Transverse colon (tissue), 4 donors: ENCODE data around the gene TEX12. TPM values are rescaled to one million over a fixed set of nuclear protein-coding genes. Genes with fewer than 3 reads are reported as not detected.

Experiments used
- DNase-seq: peaks from one replicate; pipeline ENCODE4 v3.0.0-alpha.2; 2019
- H3K27ac ChIP-seq, 4 donors: fragments of 200-600 bp; sonication (generic); 2 replicates each; pipeline ENCODE4 v1.5.1; 2016 to 2018; ENCODE audit warnings: inconsistent platforms in 4 of 4
- H3K27me3 ChIP-seq: fragments of 200-600 bp; sonication (generic); 2 replicates; pipeline ENCODE4 v1.5.1; 2017; ENCODE audit warnings: inconsistent platforms
- H3K36me3 ChIP-seq, 4 donors: fragments of 200-600 bp; sonication (generic); 2 replicates each; pipeline ENCODE4 v1.5.1; 2017 to 2019; ENCODE audit warnings: inconsistent platforms in 4 of 4
- H3K4me1 ChIP-seq, 4 donors: fragments of 200-600 bp; sonication (generic); 2 replicates each; pipeline ENCODE4 v1.5.1; 2017 to 2020; ENCODE audit warnings: inconsistent platforms in 4 of 4
- H3K4me3 ChIP-seq, 4 donors: fragments of 200-600 bp; sonication (generic); 1 replicate in 1 of 4; 2 replicates in 3 of 4; pipeline versions ENCODE4 v1.5.1 to v1.6.1; 2017 to 2019; ENCODE audit warnings: inconsistent platforms in 4 of 4
- H3K9me3 ChIP-seq, 2 donors: fragments of 200-600 bp; sonication (generic); 2 replicates each; pipeline ENCODE4 v1.5.1; 2017 to 2019; ENCODE audit warnings: inconsistent platforms in 2 of 2
- CTCF ChIP-seq, 5 experiments: fragments of 200-600 bp in 3 of 5; fragments of 450-650 bp in 2 of 5; sonication (generic) in 3 of 5; IDR thresholded peaks; 1 replicate in 2 of 5; 2 replicates in 3 of 5; pipeline ENCODE4 v1.5.1; 2016 to 2017; ENCODE audit warnings: antibody characterized with exemption in 5 of 5, inconsistent platforms in 3 of 5, mild to moderate bottlenecking in 2 of 5, moderate library complexity in 1 of 5
- EP300 ChIP-seq: sonication (generic); formaldehyde crosslinking; IDR thresholded peaks from one replicate; pipeline ENCODE4 v1.6.1; 2017; ENCODE audit warnings: antibody characterized with exemption, low read depth
- POLR2A ChIP-seq: fragments of 450-650 bp; IDR thresholded peaks from one replicate; pipeline ENCODE4 v1.6.1; 2016; ENCODE audit warnings: antibody characterized with exemption, mild to moderate bottlenecking, moderate library complexity
- POLR2AphosphoS5 ChIP-seq, 3 donors: sonication (generic); formaldehyde crosslinking; IDR thresholded peaks; one replicate each; pipeline ENCODE4 v1.6.1; 2016; ENCODE audit warnings: antibody characterized with exemption in 3 of 3
- WGBS, 2 donors: methylation state at CpG; one replicate each; pipeline ENCODE4 v1.1.5; 2018; ENCODE audit warnings: low coverage in 1 of 2; 5-methylcytosine and 5-hydroxymethylcytosine counted together
- in situ Hi-C, 4 donors: fragments of 200-750 bp; cut with MboI; loops; one replicate each; pipeline versions ENCODE4 v1.15.0 to v1.15.1; 2017; ENCODE audit warnings: low sequenced_read_pairs in 3 of 4, low pct_ligation_motif_present in 1 of 4, low pct_unique_long_range_greater_than_20kb in 1 of 4
- intact Hi-C: fragments of 100-400 bp; cut with DNase I; formaldehyde crosslinking; loops from one replicate; pipeline ENCODE4 v1.15.1; 2023; ENCODE audit warnings: low total_unique reads
- total RNA-seq, 4 donors: library from RNA; depleted of rRNA; stranded (reverse); fragments of >200 nt; gene quantifications; one replicate each; pipeline ENCODE4 v1.1.0, GENCODE V29; 2016

The TEX12 gene
- total RNA-seq, 4 donors from 2014 or later = 0.96 to 1.3 TPM; not detected in 2

GRCh38 chr11:112165049-112165448, 2.1 kb upstream of the TEX12 start:
- peak overlapping the region; percentile 77 to 85 (median 78) for H3K27ac ChIP-seq
- in situ Hi-C loops = no loop called here
- WGBS, 2 donors = 50 to 52% methylated on average over 3 of the region's 3 CpGs

DNA sequence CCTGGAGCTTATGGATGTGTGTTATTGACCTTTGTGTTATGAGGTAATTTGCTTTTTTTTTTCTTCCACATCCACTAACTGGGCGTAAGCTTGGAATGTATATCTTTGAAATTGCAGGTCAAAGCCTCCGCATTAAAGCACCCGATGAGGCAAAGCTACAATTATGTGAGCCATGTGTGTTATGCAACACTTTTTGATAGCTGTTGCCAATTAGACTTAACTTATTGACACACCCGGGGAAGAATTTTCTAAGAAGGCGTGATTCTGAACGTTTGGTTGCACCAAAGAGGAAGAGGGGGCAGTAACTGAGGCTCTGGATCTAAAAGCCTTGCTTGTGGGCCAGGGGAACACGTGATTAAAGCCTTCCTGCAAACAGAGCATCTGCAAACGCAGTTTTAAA, 610 bp upstream of the TEX12 start:
- Histone ChIP-seq H3K4me1 (peaks cover 0 to 29% (median 19%) of the 10 kb centered on the region in 4 donors), H3K27me3 (no peaks in the 10 kb centered on the region), H3K36me3 (no peaks in the 10 kb centered on the region), H3K27ac (peak overlapping the region; percentile 57 to 77 (median 67)), H3K4me3 (no peak overlapping the region), H3K9me3 (no peaks in the 10 kb centered on the region)
- TF ChIP-seq POLR2A (no peak), POLR2AphosphoS5 (IDR thresholded peaks at IDR 0.05) (peak in 2 of 3 donors; percentile 26 to 75)
- 35 to 38% methylated on average over 7 to 8 of the region's 8 CpGs for WGBS, 2 donors
- in situ Hi-C loops (no loop called here), intact Hi-C loops (no loop called here)
- DNase-seq = peak; percentile 47

More at GRCh38 chr11:112165049-112165448, 2.1 kb upstream of the TEX12 start:
- H3K4me3 ChIP-seq = no peak overlapping the region
- intact Hi-C loops = no loop called here
- no peaks in the 10 kb centered on the region for H3K27me3 ChIP-seq
- no peaks in the 10 kb centered on the region for H3K36me3 ChIP-seq
- H3K9me3 ChIP-seq = no peaks in the 10 kb centered on the region
- peaks cover 0 to 36% (median 19%) of the 10 kb centered on the region in 4 donors for H3K4me1 ChIP-seq
- TF ChIP-seq EP300 = no peak
- no peak for TF ChIP-seq POLR2A
- TF ChIP-seq POLR2AphosphoS5 (IDR thresholded peaks at IDR 0.05) = no peak
- no peak for TF ChIP-seq CTCF (IDR thresholded peaks at IDR 0.05)
- DNase-seq = no peak

DNA sequence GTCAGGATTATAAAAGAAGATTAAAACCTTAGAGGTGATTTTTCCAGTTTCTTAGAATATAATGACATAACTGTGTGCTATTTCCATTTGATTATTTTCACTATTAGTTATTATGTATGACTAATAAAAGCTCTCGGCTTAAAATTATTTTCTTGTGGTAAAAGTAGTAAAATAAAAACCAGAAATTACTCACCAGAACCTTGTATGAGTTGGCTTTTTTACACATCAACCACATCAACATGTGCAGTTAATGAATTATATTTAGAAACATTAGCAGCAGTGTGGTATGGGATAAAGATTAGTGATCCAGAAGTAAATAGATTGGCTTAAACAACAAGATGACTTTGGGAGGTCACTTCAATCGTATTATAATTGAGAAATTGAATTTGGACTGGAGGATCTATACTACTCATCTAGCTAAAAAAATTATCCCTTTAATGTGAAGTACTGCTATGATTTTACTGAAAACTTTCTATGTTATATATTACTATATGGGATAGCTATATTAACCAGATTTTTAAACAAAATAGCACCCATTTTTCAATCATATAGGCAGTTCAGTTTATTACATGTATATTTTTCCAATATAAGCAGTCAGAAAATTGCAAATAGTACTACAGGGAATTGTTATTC, 5.3 kb downstream of the TEX12 start:
- intact Hi-C loops (no loop called here), in situ Hi-C loops (loop anchor here in 2 of 4 donors (10.0 kb wide), 1 partner anchor 58 kb away; no protein-coding TSS in a partner anchor)
- Histone ChIP-seq H3K27me3 (no peaks in the 10 kb centered on the region), H3K9me3 (no peaks in the 10 kb centered on the region), H3K4me1 (peaks cover 0 to 12% (median 9%) of the 10 kb centered on the region in 4 donors), H3K4me3 (no peak overlapping the region), H3K36me3 (no peaks in the 10 kb centered on the region), H3K27ac (no peak overlapping the region)
- WGBS, 2 donors = 39 to 61% methylated on average over 2 of the region's 2 CpGs
- no peak for TF ChIP-seq CTCF (IDR thresholded peaks at IDR 0.05)
- TF ChIP-seq EP300 = no peak
- no peak for TF ChIP-seq POLR2AphosphoS5 (IDR thresholded peaks at IDR 0.05)
- TF ChIP-seq POLR2A = no peak
- no peak for DNase-seq

DNA sequence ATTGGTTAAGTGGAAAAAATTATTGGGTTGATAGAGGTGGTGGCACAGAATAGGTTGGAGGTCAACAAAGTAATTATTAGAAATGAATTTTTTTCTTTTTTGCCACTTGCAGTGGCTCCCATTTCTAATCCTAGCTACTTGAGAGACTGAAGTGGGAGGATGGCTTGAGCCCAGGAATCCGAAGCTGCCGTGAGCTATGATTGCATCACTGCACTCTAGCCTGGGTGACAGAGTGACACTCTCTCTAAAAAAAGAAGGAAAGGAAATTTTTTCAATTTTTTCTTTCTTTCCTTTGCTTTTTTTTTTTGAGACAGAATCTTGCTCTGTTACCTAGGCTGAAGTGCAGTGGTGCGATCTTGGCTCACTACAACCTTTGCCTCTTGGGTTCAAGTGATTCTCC, 6.0 kb downstream of the TEX12 start:
- intact Hi-C loops = no loop called here
- H3K27ac ChIP-seq = no peak overlapping the region
- whole genome bisulfite sequencing, 2 donors = 59 to 84% methylated on average over 2 to 3 of the region's 3 CpGs
- in situ Hi-C loops = loop anchor here in 2 of 4 donors (10.0 kb wide), 1 partner anchor 58 kb away; no protein-coding TSS in a partner anchor
- H3K36me3 ChIP-seq = no peaks in the 10 kb centered on the region
- H3K9me3 ChIP-seq = no peaks in the 10 kb centered on the region
- H3K27me3 ChIP-seq = no peaks in the 10 kb centered on the region
- H3K4me1 ChIP-seq = peaks cover 0 to 12% (median 9%) of the 10 kb centered on the region in 4 donors
- TF ChIP-seq POLR2AphosphoS5 (IDR thresholded peaks at IDR 0.05) (no peak), CTCF (IDR thresholded peaks at IDR 0.05) (no peak), POLR2A (no peak), EP300 (no peak)
- no peak overlapping the region for H3K4me3 ChIP-seq
- DNase-seq = no peak
